Fibroblast of lung (primary cell): ENCODE results near the gene SSBP1.
"Not testable (repeated sequence)": the region's sequence is repeated elsewhere in the genome, so short reads cannot be mapped to it uniquely, and the experiment has no call there.

Source experiments
- EZH2 ChIP-seq: IDR thresholded peaks from 2 replicates; pipeline ENCODE4 v1.5.1; 2012; ENCODE audit warnings: low read length, control low read depth, mild to moderate bottlenecking; ENCODE audit errors: missing control alignments
- TF ChIP-seq, protein P1 (sequence below), 2 donors: IDR thresholded peaks in 1 of 2; conservative IDR thresholded peaks in 1 of 2; 1 replicate in 1 of 2; 2 replicates in 1 of 2; pipeline ENCODE4 v1.5.1; 2011 to 2012; ENCODE audit warnings: low read length in 2 of 2, control low read depth in 1 of 2, inconsistent platforms in 1 of 2, low read depth in 1 of 2, mild to moderate bottlenecking in 1 of 2

DNA sequence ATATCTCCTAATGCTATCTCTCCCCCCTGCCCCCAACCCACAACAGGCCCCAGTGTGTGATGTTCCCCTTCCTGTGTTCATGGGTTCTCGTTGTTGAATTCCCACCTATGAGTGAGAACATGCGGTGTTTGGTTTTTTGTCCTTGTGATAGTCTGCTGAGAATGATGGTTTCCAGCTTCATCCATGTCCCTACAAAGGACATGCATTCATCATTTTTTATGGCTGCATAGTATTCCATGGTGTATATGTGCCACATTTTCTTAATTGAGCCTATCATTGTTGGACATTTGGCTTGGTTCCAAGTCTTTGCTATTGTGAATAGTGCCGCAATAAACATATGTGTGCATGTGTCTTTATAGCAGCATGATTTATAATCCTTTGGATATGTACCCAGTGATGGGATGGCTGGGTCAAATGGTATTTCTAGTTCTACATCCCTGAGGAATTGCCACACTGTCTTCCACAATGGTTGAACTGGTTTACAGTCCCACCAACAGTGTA, 32.0 kb downstream of the SSBP1 start:
- TF ChIP-seq, protein P1, sequence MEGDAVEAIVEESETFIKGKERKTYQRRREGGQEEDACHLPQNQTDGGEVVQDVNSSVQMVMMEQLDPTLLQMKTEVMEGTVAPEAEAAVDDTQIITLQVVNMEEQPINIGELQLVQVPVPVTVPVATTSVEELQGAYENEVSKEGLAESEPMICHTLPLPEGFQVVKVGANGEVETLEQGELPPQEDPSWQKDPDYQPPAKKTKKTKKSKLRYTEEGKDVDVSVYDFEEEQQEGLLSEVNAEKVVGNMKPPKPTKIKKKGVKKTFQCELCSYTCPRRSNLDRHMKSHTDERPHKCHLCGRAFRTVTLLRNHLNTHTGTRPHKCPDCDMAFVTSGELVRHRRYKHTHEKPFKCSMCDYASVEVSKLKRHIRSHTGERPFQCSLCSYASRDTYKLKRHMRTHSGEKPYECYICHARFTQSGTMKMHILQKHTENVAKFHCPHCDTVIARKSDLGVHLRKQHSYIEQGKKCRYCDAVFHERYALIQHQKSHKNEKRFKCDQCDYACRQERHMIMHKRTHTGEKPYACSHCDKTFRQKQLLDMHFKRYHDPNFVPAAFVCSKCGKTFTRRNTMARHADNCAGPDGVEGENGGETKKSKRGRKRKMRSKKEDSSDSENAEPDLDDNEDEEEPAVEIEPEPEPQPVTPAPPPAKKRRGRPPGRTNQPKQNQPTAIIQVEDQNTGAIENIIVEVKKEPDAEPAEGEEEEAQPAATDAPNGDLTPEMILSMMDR (conservative IDR thresholded peaks at IDR 0.05 in 1 of 2, IDR thresholded peaks at IDR 0.05 in 1 of 2; ENCODE audit: low read depth in 1 of 2, low read length in 2 of 2): not testable (repeated sequence)
- not testable (repeated sequence) for TF ChIP-seq EZH2
